Right renal pelvis (tissue), 4 donors: ENCODE data around the gene GH2. TPM values are rescaled to one million over a fixed set of nuclear protein-coding genes. Genes with fewer than 3 reads are reported as not detected.
"Not testable (repeated sequence)": the region's sequence is repeated elsewhere in the genome, so short reads cannot be mapped to it uniquely, and the experiment has no call there.

Experiments
- DNase-seq, 4 donors: peaks; one replicate each; pipeline ENCODE4 v3.0.0-alpha.2; 2013; ENCODE audit warnings: low read depth in 4 of 4, low spot score in 3 of 4, missing footprints in 1 of 4
- polyA plus RNA-seq, 4 donors: library from polyadenylated mRNA; unstranded; fragments of 120-200 nt; gene quantifications; one replicate each; pipeline ENCODE4 v1.2.1, GENCODE V29; 2013; ENCODE audit not compliant: insufficient read length in 4 of 4

The GH2 gene
- polyA plus RNA-seq, 4 donors: not detected

DNA sequence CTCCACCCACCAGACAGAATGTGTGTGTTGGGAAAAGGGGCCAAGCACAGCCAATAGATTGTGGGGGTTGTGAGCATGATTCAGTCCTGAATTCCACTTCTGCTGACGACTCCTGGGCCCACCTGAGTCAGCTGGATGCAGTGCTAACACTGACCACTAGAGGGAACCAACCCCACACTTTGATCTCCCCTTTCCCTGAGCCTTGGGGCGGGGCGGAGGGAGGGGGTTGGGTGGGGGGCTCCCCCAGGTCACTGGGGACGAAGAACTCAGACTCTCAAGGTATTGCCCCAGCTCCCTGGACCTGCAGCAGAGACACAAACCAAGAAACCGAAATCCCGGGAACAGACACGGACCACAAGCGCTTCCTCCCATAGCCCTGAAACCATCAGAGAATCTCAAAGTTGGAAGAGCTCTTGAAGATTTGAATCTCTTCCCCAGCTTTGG is 29.9 kb upstream of the GH2 start:
- DNase-seq: no peak

DNA sequence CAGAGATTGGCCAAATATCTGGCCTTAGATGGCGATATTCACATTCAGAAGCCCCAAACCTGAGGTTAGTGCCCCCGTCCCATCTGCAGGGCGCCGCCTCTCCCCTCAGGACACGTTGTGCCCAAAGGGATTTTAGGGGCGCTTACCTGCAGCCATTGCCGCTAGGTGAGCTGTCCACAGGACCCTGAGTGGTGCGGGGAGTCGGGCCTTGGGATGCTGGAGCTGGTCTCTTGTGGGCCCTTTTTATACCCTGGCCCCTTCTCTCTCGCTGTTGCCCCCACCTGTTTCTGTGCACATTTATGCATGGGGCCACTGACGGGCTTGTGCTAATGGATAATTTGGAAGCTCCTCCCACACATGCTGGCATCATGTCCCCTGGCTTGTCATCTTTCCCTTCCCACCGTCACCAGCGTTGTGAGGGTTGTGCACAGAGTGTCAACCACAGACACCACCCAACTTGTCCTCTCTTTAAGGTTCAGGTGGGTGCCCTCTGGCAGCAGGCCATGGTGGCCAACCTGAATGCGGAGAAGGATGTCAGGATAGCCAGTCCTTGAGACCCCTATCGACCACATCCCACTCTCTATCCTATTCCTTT is 29.4 kb upstream of the GH2 start, which contains the start of gene CSHL1:
Gene CSHL1 (minus strand): TSS at position 218 of the 595 bp plus-strand sequence. CDS start 62 bp downstream, at position 156.
- DNase-seq: no peak

DNA sequence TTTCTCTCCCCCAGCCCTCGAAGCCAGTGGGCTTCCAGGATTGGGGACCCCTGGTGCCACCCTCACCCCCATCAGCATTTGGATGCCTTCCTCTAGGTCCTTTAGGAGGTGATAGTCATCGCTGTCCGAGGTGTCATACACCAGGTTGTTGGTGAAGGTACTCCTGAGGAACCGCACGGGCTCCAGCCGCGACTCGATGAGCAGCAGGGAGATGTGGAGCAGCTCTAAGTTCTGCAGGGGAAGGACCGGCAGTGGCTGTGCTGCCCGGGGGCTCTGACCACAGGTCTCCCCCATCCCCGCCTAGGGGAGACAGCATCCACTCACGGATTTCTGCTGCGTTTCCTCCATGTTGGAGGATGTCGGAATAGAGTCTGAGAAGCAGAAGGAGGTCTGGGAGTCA is 28.4 kb upstream of the GH2 start:
- DNase-seq: no peak

DNA sequence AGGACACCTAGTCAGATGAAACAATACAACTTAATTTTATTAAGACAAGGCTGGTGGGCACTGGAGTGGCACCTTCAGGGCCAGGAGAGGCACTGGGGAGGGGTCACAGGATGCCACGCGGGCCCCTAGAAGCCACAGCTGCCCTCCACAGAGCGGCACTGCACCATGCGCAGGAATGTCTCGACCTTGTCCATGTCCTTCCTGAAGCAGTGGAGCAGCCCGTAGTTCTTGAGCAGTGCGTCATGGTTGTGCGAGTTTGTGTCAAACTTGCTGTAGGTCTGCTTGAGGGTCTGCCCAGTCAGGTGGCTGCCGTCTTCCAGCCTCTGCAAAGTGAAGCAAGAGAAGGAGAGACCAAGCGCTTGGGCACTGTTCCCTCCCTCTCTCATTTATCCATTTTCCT is 27.8 kb upstream of the GH2 start:
- DNase-seq: not testable (repeated sequence)

DNA sequence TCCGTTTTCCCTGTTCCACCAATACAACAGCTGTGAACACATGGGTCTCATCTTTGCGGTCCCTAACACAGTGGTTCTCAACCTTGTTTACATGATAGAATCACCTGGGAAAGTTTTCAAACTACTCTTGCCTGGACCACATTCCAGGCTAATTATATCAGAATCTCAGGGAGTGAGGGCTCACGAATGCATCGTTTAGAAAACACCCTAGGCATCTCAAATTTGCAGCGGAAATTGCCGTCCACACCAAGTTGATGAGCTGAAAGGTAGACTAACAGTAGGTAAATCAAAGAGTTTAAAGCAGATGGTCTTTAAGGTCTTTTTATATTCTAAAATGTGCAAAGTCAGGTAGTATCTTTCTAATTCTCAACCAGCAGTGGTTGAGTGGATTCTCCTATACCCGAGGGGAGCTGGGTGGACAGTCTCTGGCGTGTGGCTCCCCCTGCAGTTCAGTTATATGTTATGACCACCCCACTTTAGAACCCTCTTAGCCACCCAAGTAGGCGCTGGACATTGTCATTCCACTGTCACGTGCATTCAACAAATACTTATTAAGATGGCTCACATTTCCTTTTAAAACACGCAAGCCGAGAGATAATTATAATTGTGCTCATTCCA is 25.5 kb upstream of the GH2 start:
- DNase-seq: not testable (repeated sequence)

- not testable (repeated sequence) for DNase-seq
Observed at GRCh38 chr17:63904796-63905195, 23.1 kb upstream of the GH2 start.

GRCh38 chr17:63903787-63904201 is 22.1 kb upstream of the GH2 start:
- not testable (repeated sequence) for DNase-seq

DNA sequence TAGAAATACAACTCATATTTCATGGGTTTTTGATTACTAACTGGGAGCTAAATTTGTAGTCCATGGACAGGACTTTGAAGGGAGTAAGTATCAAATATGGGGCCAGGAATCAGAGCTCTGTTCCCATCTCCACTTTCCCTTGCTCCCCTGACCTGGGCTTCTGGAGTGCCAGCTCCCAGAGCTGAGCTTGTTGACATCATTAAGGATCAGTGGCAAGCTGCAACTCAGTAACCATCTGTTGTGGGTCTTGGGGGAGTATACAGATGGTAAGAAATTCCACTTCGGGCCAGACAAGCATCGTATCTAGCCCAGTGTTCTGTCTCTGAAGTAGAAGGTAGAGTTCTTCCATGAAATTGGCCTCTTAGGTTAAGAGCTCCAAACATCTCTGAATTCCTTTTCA is 20.2 kb upstream of the GH2 start:
- not testable (repeated sequence) for DNase-seq

DNA sequence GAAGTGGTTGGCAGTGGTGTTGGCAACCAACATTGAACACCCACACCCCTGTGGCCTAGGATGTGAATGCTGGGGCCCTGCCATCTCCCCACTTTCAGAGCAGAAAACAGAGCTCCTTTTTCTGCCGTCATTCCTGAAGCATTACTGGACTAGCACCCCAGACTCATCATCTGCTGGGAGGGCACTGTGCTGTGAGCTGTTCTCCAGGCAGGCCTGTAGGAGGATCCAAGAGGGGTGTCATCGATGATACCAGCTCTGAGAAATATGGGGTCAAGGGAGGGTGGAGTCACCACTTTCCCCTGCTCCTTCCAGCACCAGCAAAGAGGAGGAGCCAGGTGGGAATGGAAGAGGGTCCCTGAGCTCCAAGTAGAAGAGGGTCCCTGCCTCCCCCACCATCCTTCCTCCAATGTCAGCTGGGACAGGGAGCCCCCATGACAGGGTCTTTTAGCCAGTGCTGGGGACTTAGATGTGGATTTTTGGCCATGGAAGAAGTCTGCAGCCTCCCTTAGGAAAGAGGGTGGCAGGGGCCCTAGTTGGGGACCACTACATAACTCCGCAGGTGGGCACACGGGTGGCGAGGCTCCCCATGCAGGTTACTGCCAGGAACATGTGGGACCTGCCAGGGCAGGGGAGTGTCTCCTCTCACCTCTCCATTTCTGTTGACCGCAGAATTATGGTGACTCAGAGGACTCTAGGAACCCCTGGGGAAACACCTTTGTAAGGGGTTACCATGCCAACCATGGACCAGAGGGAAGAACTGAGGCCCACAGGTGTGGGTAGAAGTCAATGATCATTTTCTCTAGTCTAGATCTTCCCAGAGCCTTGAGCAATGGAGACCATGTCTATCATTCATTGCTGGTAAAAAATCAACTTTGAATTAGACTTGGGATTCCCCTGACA is 17.4 kb upstream of the GH2 start:
- DNase-seq: not testable (repeated sequence)

DNA sequence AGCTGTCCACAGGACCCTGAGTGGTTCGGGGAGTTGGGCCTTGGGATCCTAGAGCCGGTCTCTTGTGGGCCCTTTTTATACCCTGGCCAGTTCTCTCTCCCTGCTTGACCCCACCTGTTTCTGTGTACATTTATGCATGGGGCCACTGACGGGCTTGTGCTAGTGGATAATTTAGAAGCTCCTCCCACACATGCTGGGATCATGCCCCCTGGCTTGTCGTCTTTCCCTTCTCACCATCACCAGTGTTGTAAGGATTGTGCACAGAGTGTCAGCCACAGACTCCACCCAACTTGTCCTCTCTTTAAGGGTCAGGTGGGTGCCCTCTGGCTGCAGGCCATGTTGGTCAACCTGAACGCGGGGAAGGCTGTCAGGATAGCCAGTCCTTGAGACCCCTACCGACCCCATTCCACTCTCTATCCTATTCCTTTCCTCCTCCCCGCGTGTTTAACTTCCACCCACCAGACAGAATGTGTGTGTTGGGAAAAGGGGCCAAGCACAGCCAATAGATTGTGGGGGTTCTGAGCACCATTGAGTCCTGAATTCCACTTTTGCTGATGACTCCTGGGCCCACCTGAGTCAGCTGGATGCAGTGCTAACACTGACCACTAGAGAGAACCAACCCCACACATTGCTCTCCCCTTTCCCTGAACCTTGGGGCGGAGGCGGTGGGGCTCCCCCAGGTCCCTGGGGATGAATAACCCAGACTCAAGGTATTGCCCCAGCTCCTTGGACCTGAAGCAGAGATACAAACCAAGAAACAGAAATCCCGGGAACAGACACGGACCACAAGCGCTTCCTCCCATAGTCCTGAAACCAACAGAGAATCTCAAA is 15.0 kb upstream of the GH2 start, which contains the start of gene CSH1:
Gene CSH1 (minus strand): TSS at position 51 of the 831 bp plus-strand sequence. CDS start 63 bp downstream, outside the sequence.
- DNase-seq: not testable (repeated sequence)

GRCh38 chr17:63894821-63895220 is 13.1 kb upstream of the GH2 start:
- not testable (repeated sequence) for DNase-seq

GRCh38 chr17:63894021-63894420 is 12.3 kb upstream of the GH2 start:
- DNase-seq: not testable (repeated sequence)

- DNase-seq: not testable (repeated sequence)
Observed at GRCh38 chr17:63892316-63893037, 10.7 kb upstream of the GH2 start.

GRCh38 chr17:63889026-63889848 is 7.5 kb upstream of the GH2 start:
- peak in 1 of 4 donors; percentile 4 for DNase-seq

DNA sequence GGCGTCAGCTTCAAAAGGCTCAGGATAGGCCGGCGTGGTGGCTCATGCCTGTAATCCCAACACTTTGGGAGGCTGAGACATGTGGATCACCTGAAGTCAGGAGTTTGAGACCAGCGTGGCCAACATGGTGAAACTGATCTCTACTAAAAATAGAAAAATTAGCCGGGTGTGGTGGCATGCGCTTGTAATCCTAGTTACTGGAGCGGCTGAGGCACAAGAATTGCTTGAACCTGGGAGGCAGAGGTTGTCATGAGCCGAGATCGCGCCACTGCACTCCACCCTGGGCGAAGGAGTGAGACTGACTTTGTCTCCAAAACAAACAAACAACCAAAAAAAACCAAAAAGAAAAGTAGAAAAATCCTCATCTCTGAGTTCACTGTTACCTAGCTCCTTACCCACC is 3.4 kb upstream of the GH2 start:
- not testable (repeated sequence) for DNase-seq

- not testable (repeated sequence) for DNase-seq
Observed at GRCh38 chr17:63882626-63883126, 932 bp upstream of the GH2 start.

DNA sequence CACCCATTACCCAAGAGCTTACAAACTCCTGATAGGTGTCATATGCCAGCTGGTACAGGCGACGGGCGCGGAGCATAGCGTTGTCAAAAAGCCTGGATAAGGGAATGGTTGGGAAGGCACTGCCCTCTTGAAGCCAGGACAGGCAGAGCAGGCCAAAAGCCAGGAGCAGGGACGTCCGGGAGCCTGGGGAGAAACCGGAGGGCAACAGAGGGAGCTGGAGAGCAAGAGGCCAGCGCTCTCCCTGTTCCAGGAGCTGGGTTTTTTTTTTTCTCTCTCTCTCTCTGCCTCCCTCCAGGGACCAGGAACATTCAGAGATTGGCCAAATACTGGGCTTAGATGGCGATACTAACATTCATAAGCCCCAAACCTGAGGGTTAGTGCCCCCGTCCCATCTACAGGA is 407 bp downstream of the GH2 start:
- DNase-seq: not testable (repeated sequence)

DNA sequence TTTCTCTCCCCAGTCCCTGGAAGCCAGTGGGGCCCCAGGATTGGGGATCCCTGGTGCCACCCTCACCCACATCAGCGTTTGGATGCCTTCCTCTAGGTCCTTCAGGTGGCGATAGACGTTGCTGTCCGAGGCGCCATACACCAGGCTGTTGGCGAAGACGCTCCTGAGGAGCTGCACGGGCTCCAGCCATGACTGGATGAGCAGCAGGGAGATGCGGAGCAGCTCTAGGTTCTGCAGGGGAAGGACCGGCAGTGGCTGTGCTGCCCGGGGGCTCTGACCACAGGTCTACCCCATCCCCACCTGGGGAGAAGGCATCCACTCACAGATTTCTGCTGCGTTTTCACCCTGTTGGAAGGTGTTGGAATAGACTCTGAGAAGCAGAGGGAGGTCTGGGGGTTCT is 1.0 kb downstream of the GH2 start:
- DNase-seq: no peak
